GM21515 (cell line): ENCODE measurements around the gene GIMAP8.
A peak's percentile ranks its signal among the peaks of the same experiment; 100 is the strongest.
"Not testable (repeated sequence)": the region's sequence is repeated elsewhere in the genome, so short reads cannot be mapped to it uniquely, and the experiment has no call there.

Experiments
- ATAC-seq: cut with Tn5 transposase; IDR thresholded peaks from one replicate; pipeline ENCODE4 v1.9.1; 2021; ENCODE audit not compliant: unreplicated experiment

GIMAP8 gene

DNA sequence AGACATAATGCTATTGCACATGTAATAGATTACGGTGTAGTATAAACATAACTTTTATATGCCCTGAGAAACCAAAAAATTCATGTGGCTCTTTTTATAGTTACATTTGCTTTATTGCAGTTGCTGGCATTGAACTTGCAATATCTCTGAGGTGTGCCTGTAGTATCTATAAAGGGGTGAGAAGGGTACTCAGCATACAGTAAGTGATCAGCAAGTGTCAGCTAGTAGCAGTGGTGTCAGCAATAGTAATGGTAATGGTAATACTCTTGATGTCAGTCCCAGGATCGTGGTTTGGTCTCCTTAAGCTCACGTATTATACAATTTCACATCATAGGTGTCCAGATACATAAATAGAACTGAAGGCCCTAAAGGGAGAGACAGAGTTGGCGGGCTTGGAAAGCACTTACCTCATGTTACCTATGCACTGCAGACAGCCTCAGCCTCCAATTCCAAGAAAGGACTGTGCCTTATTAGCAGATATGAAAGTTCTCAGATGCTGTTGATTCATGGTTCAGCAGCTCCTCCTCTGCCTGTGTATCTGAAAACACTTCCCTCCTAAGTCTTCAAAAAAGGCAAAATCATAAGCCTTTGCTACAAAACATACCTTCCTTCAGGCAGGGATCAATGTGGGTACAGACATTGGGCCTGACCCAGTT lies 57.6 kb downstream of the GIMAP8 start:
- no peak for ATAC-seq

DNA sequence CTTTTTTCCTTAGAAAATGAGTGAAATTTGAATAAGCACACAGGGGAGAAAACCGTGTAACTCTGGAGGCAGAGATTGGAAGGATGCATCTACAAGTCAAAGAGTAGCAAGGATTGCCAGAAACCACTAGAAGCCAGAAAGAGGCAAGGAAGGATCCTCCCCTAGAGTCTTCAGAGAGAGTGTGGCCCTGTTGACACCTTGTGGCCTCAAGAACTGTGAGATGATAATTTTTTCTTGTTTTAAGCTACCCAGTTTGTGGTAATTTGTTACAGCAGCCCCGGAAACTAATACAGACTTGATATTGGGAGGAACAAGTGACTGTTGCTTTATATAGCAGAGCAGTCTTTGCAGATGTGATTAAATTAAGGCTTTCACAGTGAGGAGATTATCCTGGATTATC lies 60.6 kb downstream of the GIMAP8 start:
- ATAC-seq = no peak

DNA sequence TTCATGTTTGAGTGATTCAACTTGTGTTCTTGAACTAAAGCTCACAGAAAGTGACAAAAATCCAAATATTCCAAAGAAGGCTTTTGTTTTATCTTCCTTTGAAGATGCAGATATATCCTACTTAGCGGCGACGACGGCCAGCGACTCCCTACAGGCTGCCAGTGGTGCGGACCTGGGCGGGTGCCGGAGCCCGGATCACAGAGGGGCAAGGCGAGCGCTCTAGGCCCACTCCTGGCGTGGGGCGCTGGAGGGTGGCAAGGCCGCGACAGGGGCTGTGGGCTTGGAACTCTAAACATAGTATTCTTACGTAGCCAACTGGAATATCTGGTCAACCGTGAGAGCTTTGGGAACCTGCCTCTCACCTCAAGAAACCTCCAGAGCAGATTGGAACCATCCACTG lies 63.3 kb downstream of the GIMAP8 start:
- no peak for ATAC-seq

DNA sequence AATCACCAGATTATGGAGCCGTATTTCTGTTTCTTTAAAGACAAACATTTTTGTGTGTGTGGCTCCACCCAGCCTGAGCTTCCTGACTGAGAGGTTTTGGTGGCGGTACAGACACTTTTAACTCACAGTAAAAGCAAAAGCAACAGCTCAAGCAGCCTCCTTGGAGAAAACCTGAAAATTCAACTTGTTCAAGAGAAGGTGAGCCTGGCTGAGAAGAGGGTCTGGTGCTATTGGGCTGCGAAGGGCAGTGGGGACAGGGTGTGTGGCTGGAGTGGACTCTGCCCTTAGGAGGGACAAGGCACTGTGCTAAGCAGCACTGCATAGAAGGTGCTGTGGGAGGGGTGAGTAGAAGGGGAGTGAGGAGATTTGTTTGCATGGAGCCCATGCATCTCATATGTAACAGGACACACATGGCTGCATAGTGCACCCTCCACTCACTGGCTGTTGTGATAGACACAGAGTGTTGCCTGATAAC lies 64.4 kb downstream of the GIMAP8 start, which contains the start of gene GIMAP7:
GIMAP7 (plus strand) TSS at position 125 of the 475 bp plus-strand sequence. CDS start 5,103 bp downstream, outside the sequence.
- peak; percentile 72 for ATAC-seq

DNA sequence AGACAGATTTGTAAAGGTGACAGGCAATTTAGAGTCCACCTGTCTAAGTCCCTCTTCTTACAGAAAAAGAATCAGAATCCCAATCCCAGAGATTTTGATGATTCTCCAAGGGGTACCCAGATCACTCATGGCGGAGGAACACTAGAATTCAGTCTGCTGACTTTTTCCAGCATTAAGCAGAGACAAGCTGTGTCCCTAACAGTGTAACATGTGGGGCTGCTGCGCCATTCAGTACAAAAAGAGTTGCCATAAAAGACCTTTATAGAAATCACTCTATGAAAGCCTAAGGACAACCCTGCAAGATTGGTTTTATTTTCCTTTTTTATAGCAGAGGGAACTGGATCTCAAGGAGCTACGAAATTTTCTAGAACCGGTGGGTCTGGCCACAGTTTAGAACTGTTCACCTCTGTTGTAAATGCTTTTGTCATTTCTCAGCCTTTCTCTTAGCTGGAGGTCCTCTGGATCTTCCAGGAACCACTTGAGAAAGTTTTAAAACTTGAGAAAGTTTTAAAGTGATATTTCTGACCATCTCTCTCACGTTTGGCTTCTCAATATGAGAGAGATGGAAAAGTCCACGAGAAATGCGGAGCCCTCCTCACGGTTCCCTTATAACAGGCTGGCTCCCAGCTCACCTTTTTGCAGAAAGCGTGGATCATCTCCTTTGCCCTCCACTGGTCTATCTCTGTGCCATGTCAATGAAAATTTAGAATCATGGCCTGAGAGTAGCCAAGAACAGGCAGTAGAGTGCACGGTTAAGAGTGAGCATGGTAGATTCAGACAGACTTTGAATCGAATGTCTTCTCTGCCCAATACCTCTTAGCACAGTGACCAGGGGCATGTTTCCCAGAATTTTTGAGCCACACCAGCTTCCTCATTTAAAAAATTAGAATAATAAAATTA lies 65.1 kb downstream of the GIMAP8 start:
- ATAC-seq = no peak

DNA sequence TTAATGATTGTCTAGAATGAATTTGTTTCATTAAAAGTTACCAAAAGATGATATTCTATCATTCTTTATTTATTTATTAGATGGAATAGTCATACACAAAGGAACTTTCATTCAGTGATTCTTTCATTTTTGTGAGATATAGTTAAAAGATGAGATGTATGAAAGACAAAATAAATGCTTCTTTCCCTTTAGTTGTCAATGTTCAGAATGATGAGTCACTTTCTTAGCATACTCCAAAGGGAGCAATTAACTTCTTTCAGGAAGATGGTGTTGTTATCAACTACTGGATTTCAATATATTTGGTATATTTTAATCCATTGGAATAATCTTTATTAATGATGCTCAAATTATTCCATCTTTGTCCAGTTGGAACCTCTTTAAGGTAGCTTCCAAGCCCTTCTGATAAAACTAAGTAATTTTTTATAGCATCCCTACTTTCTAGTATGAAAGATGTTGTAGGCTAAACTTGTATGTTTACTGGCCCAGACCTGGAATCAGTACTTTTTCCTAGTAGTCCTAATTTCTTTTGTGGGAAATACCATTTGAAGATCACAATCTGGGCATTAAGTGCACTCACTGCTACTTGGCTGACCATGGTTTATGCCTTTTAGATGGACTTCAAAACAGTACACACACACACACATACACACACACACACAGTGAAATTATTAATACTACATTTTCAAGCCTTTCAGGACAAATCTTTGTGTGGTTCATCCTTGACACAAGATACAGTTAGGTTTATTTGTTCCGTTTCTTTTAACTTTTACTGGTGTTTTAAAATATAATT lies 66.7 kb downstream of the GIMAP8 start:
- no peak for ATAC-seq

DNA sequence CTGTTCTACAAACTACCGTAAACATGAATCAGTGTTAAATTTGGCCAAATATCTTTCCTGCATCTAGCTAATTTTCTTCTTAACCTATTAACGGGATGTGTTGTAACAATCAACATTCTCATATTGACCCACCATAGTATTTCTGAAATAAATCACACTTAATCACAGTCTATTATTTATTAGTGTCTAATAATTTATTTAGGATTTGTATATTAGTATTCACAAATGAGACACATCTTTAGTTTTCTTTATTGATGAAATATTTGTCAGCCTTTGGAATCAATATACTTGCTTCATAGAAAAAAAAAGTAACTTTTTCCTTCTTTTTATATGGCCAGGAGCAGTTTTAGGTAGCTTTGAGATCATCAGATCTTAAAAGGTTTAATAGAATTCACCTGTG lies 68.9 kb downstream of the GIMAP8 start:
- ATAC-seq = no peak

DNA sequence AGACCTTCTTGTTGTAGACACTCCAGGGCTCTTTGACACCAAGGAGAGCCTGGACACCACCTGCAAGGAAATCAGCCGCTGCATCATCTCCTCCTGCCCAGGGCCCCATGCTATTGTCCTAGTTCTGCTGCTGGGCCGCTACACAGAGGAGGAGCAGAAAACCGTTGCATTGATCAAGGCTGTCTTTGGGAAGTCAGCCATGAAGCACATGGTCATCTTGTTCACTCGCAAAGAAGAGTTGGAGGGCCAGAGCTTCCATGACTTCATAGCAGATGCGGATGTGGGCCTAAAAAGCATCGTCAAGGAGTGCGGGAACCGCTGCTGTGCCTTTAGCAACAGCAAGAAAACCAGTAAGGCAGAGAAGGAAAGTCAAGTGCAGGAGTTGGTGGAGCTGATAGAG lies 69.7 kb downstream of the GIMAP8 start:
- ATAC-seq = no peak

DNA sequence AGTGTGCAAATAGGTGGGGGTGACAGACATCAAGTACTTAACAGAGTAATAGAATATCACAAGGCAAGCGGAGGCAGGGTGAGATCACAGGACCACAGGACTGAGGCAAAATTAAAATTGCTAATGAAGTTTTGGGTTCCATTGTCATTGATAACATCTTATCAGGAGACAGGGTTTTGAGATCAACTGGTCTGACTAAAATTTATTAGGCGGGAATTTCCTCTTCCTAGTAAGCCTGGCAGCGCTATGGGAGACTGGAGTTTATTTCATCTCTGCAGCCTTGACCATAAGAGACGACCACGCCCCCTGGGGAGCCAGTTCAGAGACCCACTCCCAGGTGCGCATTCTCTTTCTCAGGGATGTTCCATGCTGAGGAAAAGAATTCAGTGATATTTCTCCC lies 72.5 kb downstream of the GIMAP8 start:
- ATAC-seq = not testable (repeated sequence)

DNA sequence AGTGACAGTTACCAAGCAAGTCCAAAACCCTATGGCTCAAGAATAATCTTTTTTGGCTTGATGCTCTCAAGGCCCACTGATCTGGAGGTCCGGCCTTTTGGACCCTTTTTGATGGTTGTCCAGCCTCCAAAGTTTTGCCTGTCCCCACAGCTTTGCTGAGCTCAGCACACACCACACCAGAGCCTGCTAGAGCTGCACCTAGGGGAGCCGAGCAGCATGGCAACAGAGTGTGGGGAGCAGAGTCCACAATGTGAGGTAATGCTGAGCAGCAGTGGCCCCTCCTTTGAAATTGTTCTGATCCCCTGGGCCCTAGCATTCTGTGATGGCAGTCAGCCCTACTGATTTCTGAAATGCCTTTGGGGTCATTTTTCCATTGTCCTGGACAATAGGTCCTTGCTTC lies 73.6 kb downstream of the GIMAP8 start:
- no peak for ATAC-seq
